Measurements from ENCODE around the gene TRIM24. TPM values are rescaled to one million over a fixed set of nuclear protein-coding genes. Genes with fewer than 3 reads are reported as not detected.

The TRIM24 gene
- total and polyA plus RNA-seq, 2 of the 13 experiments (the other 11 are each of a cell fraction or from before 2014, with no cell fraction given) = 100 to 106 TPM

DNA sequence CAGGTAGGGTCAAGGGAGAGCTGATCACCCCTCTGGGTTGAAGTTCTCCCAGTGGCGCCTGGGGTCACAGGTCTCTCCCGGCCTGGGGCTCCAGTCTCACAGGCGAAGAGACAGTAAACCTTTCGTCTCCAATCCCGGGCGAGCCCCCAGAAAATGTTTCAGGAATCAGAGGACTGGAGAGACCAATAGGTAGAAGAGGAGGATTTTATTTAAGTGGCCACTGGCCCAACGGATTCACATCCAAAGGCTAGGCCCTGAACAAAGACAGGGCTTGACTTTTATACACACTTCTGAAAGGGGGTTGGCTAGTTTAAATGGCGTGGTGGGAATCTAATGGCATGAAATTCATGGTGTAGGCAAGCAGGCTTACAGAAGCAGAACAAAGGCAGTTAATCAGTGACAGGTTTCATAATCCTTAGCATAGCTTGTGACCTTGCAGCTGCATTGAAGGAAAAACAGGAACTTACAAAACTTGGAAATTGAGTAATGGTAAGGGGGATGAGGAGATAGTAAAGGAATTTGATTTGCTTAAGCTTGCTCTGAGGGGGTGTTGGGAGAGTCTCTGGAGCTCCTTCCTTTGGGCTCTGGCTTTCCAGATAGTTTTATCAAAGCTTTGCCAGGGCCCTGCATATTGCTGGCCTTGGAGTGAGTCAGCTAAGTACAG lies 105.5 kb downstream of the TRIM24 start (continued):
- TF ChIP-seq, protein P1, sequence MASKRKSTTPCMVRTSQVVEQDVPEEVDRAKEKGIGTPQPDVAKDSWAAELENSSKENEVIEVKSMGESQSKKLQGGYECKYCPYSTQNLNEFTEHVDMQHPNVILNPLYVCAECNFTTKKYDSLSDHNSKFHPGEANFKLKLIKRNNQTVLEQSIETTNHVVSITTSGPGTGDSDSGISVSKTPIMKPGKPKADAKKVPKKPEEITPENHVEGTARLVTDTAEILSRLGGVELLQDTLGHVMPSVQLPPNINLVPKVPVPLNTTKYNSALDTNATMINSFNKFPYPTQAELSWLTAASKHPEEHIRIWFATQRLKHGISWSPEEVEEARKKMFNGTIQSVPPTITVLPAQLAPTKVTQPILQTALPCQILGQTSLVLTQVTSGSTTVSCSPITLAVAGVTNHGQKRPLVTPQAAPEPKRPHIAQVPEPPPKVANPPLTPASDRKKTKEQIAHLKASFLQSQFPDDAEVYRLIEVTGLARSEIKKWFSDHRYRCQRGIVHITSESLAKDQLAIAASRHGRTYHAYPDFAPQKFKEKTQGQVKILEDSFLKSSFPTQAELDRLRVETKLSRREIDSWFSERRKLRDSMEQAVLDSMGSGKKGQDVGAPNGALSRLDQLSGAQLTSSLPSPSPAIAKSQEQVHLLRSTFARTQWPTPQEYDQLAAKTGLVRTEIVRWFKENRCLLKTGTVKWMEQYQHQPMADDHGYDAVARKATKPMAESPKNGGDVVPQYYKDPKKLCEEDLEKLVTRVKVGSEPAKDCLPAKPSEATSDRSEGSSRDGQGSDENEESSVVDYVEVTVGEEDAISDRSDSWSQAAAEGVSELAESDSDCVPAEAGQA (IDR thresholded peaks at IDR 0.05; ENCODE audit: low read depth) = no peak
- TF ChIP-seq, protein P1 (CRISPR knock-in tag; IDR thresholded peaks at IDR 0.05; ENCODE audit: borderline replicate concordance) = no peak
- TF ChIP-seq TP53 (CRISPR knock-in tag; conservative IDR thresholded peaks at IDR 0.05) = no peak
- TF ChIP-seq ZBTB7A (CRISPR knock-in tag; IDR thresholded peaks at IDR 0.05) = no peak
- TF ChIP-seq HMG20A (CRISPR knock-in tag; IDR thresholded peaks at IDR 0.05; ENCODE audit: borderline replicate concordance) = peak; percentile 94; the same call in 1 of the 2 replicates
- TF ChIP-seq RXRB (CRISPR knock-in tag; IDR thresholded peaks at IDR 0.05; ENCODE audit: borderline replicate concordance) = peak; percentile 91
- TF ChIP-seq ETV5 (CRISPR knock-in tag; IDR thresholded peaks at IDR 0.05; ENCODE audit: borderline replicate concordance) = peak; percentile 96
- TF ChIP-seq ZSCAN12 (CRISPR knock-in tag; IDR thresholded peaks at IDR 0.05) = no peak
- peak in 1 of 2 experiments; percentile 94; a peak in 2 of 4 replicates for TF ChIP-seq KLF16 (CRISPR knock-in tag; IDR thresholded peaks at IDR 0.05)
- TF ChIP-seq, protein P2, sequence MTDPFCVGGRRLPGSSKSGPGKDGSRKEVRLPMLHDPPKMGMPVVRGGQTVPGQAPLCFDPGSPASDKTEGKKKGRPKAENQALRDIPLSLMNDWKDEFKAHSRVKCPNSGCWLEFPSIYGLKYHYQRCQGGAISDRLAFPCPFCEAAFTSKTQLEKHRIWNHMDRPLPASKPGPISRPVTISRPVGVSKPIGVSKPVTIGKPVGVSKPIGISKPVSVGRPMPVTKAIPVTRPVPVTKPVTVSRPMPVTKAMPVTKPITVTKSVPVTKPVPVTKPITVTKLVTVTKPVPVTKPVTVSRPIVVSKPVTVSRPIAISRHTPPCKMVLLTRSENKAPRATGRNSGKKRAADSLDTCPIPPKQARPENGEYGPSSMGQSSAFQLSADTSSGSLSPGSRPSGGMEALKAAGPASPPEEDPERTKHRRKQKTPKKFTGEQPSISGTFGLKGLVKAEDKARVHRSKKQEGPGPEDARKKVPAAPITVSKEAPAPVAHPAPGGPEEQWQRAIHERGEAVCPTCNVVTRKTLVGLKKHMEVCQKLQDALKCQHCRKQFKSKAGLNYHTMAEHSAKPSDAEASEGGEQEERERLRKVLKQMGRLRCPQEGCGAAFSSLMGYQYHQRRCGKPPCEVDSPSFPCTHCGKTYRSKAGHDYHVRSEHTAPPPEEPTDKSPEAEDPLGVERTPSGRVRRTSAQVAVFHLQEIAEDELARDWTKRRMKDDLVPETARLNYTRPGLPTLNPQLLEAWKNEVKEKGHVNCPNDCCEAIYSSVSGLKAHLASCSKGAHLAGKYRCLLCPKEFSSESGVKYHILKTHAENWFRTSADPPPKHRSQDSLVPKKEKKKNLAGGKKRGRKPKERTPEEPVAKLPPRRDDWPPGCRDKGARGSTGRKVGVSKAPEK (CRISPR knock-in tag; IDR thresholded peaks at IDR 0.05; ENCODE audit: borderline replicate concordance) = no peak
- no peak for TF ChIP-seq ZNF678 (CRISPR knock-in tag; IDR thresholded peaks at IDR 0.05)
- no peak for TF ChIP-seq ZNF160 (CRISPR knock-in tag; IDR thresholded peaks at IDR 0.05)
- TF ChIP-seq, protein P3, sequence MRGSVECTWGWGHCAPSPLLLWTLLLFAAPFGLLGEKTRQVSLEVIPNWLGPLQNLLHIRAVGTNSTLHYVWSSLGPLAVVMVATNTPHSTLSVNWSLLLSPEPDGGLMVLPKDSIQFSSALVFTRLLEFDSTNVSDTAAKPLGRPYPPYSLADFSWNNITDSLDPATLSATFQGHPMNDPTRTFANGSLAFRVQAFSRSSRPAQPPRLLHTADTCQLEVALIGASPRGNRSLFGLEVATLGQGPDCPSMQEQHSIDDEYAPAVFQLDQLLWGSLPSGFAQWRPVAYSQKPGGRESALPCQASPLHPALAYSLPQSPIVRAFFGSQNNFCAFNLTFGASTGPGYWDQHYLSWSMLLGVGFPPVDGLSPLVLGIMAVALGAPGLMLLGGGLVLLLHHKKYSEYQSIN (CRISPR knock-in tag; IDR thresholded peaks at IDR 0.05; ENCODE audit: borderline replicate concordance) = no peak
- TF ChIP-seq ARID2 (CRISPR knock-in tag; IDR thresholded peaks at IDR 0.05; ENCODE audit: borderline replicate concordance) = no peak
- no peak for TF ChIP-seq ZNF749 (CRISPR knock-in tag; IDR thresholded peaks at IDR 0.05; ENCODE audit: borderline replicate concordance)
- no peak for TF ChIP-seq NPAS2 (CRISPR knock-in tag; IDR thresholded peaks at IDR 0.05; ENCODE audit: borderline replicate concordance)
- TF ChIP-seq, protein P4, sequence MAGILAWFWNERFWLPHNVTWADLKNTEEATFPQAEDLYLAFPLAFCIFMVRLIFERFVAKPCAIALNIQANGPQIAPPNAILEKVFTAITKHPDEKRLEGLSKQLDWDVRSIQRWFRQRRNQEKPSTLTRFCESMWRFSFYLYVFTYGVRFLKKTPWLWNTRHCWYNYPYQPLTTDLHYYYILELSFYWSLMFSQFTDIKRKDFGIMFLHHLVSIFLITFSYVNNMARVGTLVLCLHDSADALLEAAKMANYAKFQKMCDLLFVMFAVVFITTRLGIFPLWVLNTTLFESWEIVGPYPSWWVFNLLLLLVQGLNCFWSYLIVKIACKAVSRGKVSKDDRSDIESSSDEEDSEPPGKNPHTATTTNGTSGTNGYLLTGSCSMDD (CRISPR knock-in tag; IDR thresholded peaks at IDR 0.05) = no peak
- TF ChIP-seq, protein P5, sequence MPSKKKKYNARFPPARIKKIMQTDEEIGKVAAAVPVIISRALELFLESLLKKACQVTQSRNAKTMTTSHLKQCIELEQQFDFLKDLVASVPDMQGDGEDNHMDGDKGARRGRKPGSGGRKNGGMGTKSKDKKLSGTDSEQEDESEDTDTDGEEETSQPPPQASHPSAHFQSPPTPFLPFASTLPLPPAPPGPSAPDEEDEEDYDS (CRISPR knock-in tag; IDR thresholded peaks at IDR 0.05) = peak; percentile 69; the same call in 1 of the 2 replicates
